ENCODE data around the gene DIS3L. TPM values are rescaled to one million over a fixed set of nuclear protein-coding genes. Genes with fewer than 3 reads are reported as not detected.

DIS3L gene
- total RNA-seq, 2 donors from 2014 or later: 17.2 to 19.9 TPM

- no peak overlapping the region for H3K27ac ChIP-seq
- no peaks in the 10 kb centered on the region for H3K36me3 ChIP-seq
- DNase-seq: peak; percentile 76
- H3K9ac ChIP-seq (ENCODE audit: low read depth in 2 of 2, low read length in 2 of 2): no peak overlapping the region
- intact Hi-C loops (cut with DNase I): no loop called here
- H3K27me3 ChIP-seq: no peaks in the 10 kb centered on the region
- H3K4me3 ChIP-seq: no peak overlapping the region
- no peaks in the 10 kb centered on the region for H3K9me3 ChIP-seq
- H3K4me1 ChIP-seq: no peaks in the 10 kb centered on the region
- TF ChIP-seq CTCF (IDR thresholded peaks at IDR 0.05): no peak
These were observed 23.9 kb upstream of the DIS3L start for GRCh38 chr15:66269326-66270090.

- Histone ChIP-seq H3K9ac (ENCODE audit: low read depth in 2 of 2, low read length in 2 of 2) (no peak overlapping the region), H3K4me3 (no peak overlapping the region), H3K27me3 (no peaks in the 10 kb centered on the region), H3K36me3 (no peaks in the 10 kb centered on the region), H3K27ac (no peak overlapping the region), H3K4me1 (no peaks in the 10 kb centered on the region), H3K9me3 (no peaks in the 10 kb centered on the region)
- intact Hi-C loops (cut with DNase I): no loop called here
- DNase-seq: no peak
- no peak for TF ChIP-seq CTCF (IDR thresholded peaks at IDR 0.05)
These were observed 22.4 kb upstream of the DIS3L start for GRCh38 chr15:66270932-66271331.

- intact Hi-C loops (cut with DNase I): no loop called here
- no peaks in the 10 kb centered on the region for H3K27me3 ChIP-seq
- TF ChIP-seq CTCF (IDR thresholded peaks at IDR 0.05): no peak
- H3K27ac ChIP-seq: no peak overlapping the region
- H3K4me3 ChIP-seq: no peak overlapping the region
- H3K9me3 ChIP-seq: no peaks in the 10 kb centered on the region
- no peaks in the 10 kb centered on the region for H3K36me3 ChIP-seq
- H3K9ac ChIP-seq (ENCODE audit: low read depth in 2 of 2, low read length in 2 of 2): no peak overlapping the region
- DNase-seq: no peak
- H3K4me1 ChIP-seq: no peaks in the 10 kb centered on the region
These were observed 18.0 kb upstream of the DIS3L start for GRCh38 chr15:66275352-66275751.

- Histone ChIP-seq H3K4me1 (no peaks in the 10 kb centered on the region), H3K27me3 (no peaks in the 10 kb centered on the region), H3K36me3 (no peaks in the 10 kb centered on the region), H3K9ac (ENCODE audit: low read depth in 2 of 2, low read length in 2 of 2) (no peak overlapping the region), H3K4me3 (no peak overlapping the region), H3K9me3 (no peaks in the 10 kb centered on the region), H3K27ac (no peak overlapping the region)
- intact Hi-C loops (cut with DNase I): no loop called here
- TF ChIP-seq CTCF (IDR thresholded peaks at IDR 0.05): no peak
- no peak for DNase-seq
These were observed 16.8 kb upstream of the DIS3L start for GRCh38 chr15:66276546-66276945.

GRCh38 chr15:66278056-66278455, 15.3 kb upstream of the DIS3L start:
- Histone ChIP-seq H3K4me1 (no peaks in the 10 kb centered on the region), H3K9me3 (no peaks in the 10 kb centered on the region), H3K4me3 (no peak overlapping the region), H3K27ac (no peak overlapping the region), H3K36me3 (no peaks in the 10 kb centered on the region), H3K27me3 (no peaks in the 10 kb centered on the region), H3K9ac (ENCODE audit: low read depth in 2 of 2, low read length in 2 of 2) (no peak overlapping the region)
- no peak for TF ChIP-seq CTCF (IDR thresholded peaks at IDR 0.05)
- intact Hi-C loops (cut with DNase I): no loop called here
- no peak for DNase-seq
